Endometrial microvascular endothelial cells (primary cell): ENCODE results near the gene TNNC2. TPM values are rescaled to one million over a fixed set of nuclear protein-coding genes. Genes with fewer than 3 reads are reported as not detected.
"Not testable (repeated sequence)": the region's sequence is repeated elsewhere in the genome, so short reads cannot be mapped to it uniquely, and the experiment has no call there.

Source experiments
- in situ Hi-C: cut with HindIII; loops from 2 replicates; pipeline ENCODE4 v1.10.0; 2017; ENCODE audit warnings: low sequenced_read_pairs, low pct_unique_long_range_greater_than_20kb; ENCODE audit errors: inconsistent ontology term
- total RNA-seq: library from RNA; depleted of rRNA; stranded (reverse); fragments of >200 nt; gene quantifications from one replicate; pipeline ENCODE4 v1.2.3, GENCODE V29; 2015; ENCODE audit errors: inconsistent ontology term

TNNC2 gene
- not detected for total RNA-seq

DNA sequence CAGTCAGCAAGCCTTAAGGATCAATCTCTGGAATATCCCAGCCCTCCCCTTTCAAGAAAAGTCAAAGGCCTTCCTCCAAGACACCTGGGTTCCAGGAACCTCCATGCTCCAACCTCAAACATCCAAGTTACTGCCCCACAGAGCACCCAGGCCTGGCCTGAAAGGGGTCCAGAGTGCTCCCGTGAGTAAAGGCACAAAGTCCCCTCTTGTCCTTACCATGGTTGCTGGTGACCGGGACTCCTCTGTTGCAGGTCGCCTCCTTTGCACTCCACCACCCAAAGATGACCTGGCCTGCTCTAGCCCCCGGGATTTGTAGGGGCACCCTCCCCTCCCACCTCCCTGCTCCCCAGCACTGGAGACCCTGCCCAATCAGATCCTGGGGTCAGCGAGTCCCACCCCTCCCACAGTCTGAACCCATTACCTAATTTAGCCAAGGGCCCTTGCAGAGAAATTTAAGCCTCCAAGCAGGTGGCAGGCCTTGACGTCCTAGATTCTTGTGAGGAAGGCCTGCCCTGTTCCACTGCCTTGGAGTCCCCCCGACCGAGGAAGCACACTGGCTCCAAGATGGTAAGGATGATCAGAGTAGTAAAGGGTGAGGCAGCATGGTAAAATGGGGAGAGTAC, at the start of gene TNNC2:
Gene TNNC2 (minus strand): TSS at position 283 of the 623 bp plus-strand sequence. CDS start 64 bp downstream, at position 219.
- in situ Hi-C loops, result no loop called here

- in situ Hi-C loops, result no loop called here
Measured at GRCh38 chr20:45874576-45874975, 47.5 kb upstream of the TNNC2 start.

- in situ Hi-C loops, result not testable (repeated sequence)
Measured at GRCh38 chr20:45874104-45874481, 47.0 kb upstream of the TNNC2 start.

DNA sequence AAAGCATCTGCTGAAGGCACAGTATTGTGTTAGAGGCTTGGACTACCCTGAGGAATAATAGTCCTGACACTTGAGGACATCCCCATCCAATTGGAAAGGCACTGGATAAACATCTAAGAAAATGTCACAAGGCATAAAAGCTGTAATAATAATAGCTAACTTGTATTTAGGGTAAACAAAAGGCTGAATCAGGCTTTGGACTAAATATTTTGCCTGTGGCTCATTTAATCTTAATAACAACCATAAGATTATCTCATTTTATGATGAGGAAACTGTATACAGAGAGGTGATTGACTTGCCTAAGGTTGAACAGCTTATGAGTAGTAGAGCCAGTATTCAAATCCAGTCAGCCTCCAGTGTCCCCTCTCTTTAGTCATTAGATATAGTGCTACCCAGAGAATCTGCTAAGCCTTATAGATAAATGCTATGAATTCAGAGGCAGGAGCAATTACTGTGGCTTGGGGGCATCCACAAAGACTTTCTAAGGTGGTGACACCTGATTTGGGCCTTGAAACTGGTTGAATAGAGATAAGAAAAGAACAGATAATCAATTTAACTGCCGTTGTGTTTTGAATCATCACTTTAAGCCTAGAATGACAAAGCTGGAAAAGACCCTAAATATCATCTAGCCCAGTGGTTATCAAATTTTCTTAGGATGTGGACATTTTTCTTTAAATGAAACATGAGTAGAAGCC, 46.4 kb upstream of the TNNC2 start:
- in situ Hi-C loops, result no loop called here

- in situ Hi-C loops, result no loop called here
Measured at GRCh38 chr20:45872626-45873025, 45.5 kb upstream of the TNNC2 start.

DNA sequence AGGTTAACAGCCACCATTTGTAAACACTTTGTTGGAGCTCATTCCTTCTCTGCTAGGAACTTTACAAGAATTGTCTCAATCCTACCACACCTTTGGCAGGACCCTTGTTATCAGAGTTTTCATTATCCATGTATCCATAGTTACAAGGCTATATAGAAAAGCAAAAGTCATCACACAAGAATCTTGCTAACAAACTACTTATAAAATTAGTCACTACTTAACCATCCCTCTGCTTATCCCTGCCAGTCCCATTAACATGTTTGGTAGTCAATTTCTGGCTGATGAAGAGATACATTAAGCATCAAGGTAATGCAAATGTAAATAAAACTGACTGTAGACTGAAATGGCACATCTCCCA, 40.7 kb upstream of the TNNC2 start:
- in situ Hi-C loops, result no loop called here

DNA sequence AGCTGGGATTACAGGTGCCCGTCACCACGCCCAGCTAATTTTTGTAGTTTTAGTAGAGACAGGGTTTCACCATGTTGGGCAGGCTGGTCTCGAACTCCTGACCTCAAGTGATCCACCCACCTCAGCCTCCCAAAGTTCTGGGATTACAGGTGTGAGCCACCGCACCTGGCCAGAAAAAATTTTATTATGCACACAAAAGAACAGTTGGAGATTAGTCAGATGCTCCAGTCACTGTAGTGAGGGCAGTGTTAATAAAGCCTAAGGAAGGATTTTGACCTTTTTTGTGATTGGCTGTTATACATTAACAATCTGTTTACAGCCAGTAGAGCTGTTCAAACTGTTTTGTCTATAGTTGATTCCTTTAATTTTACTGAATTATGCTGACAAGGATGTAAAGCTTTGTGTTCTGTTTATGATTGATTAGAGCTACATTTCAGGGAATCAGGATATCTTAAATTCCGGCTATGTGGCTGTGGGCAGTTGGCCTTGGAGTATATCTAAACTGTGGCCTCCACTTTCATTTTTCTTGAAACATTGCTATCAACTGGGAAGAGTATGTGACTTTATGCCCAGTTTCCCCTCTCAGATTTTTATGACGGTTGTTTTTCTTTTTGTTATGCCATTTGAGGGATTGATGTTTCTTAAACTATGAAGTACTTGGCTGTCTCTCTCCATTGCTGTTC, 40.2 kb upstream of the TNNC2 start:
- in situ Hi-C loops, result no loop called here

GRCh38 chr20:45866454-45866853, 39.3 kb upstream of the TNNC2 start:
- in situ Hi-C loops, result no loop called here

DNA sequence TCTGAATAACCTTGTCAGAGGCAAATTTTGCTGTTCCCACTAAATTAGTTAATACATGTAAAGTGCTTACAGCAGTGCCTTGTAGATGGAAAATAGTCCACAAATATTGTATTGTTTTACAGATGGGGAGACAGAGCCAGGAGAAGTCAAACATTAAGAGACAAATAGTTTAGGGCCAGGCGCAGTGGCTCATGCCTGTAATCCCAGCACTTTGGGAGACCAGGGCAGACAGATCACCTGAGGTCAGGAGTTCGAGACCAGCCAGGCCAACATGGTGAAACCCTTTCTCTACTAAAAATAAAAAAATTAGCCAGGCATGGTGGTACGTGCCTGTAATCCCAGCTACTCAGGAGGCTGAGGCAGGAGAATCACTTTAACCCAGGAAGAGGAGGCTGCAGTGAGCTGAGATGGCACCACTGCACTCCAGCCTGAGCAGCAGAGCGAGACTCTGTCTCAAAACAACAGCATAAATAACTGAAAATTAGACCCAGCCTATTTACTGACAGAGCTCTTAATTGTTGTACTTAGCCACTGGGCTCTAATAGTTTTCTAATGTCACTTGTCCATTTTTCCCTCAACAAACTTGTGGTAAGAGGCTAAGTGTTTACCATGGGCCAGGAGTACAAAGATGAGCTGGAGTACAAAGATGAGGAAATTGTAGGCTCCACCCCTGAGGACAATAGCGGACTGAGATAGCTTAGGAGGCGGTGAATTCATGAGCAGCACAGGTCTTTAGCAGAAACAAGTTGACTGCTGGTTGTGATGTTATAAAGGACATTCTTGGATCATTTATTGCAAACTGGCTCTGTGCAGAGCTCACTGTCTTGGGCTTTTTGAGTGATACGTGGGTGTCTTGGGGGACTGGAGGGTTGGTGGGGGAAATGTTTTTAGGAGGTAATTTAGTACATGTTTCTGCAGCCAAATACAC, 36.7 kb upstream of the TNNC2 start:
- in situ Hi-C loops, result no loop called here

DNA sequence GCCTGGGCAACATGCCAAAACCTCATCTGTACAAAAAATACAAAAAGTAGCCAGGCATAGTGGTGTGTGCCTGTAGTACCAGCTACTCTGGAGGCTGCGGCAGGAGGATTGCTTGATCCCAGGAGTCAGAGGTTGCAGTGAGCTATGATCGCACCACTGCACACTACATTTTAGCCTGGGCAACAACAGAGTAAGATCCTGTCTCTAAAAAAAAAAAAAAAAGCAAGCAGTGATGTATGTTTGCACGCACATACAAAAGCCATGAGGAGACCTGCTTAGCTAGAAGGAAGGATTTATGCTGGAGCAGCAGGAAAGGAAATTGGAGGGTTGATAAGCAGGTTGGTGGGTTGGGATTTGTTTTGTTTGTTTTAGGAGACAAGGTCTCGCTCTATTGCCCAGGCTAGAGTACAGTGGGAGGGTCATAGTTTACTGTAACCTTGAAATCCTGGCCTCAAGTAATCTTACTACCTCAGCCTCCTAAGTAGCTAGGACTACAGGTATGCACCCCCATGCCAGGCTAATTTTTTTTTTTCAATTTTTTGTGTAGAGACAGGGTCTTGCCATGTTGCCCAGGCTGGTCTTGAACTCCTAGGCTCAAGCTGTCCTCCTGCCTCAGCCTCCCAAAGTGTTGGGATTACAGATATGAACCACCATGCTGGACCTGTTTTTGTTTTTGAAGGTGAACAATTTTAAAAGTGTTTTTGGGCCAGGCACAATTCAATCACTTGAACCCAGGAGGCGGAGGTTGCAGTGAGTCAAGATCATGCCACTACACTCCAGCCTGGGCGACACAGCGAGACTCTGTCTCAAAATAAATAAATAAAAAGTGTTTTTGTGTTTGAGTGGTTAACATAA, 34.3 kb upstream of the TNNC2 start:
- in situ Hi-C loops, result no loop called here

GRCh38 chr20:45860560-45861220, 33.6 kb upstream of the TNNC2 start:
- in situ Hi-C loops, result no loop called here

- in situ Hi-C loops, result no loop called here
Measured at GRCh38 chr20:45859916-45860315, 32.8 kb upstream of the TNNC2 start.

DNA sequence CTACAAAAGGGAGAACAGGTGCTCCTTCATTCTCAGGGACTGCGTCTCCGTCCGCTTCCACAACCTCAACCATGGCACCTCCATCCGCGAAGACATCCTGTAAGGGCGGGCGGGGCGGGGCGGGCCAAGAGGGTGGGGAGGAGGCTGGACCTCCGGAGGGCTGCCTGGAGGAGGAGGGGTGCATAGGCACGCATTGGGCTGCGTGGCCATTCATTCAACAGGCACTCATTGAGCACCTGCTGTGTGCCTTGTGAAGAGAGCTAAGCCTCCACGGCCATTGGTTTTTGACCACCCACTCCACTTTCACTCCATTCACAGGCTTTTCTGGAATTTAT, 30.7 kb upstream of the TNNC2 start:
- in situ Hi-C loops, result no loop called here

- in situ Hi-C loops, result no loop called here
Measured at GRCh38 chr20:45857114-45857881, 30.2 kb upstream of the TNNC2 start, which contains the start of the genes ACOT8 and ZSWIM3. TSS of gene ACOT8 (minus strand) at chr20:45857392. CDS start at chr20:45857315, 77 bp downstream. TSS of gene ZSWIM3 (plus strand) at chr20:45857614. CDS start at chr20:45857826, 212 bp downstream.

- in situ Hi-C loops, result no loop called here
Measured at GRCh38 chr20:45853484-45853883, 26.4 kb upstream of the TNNC2 start.

DNA sequence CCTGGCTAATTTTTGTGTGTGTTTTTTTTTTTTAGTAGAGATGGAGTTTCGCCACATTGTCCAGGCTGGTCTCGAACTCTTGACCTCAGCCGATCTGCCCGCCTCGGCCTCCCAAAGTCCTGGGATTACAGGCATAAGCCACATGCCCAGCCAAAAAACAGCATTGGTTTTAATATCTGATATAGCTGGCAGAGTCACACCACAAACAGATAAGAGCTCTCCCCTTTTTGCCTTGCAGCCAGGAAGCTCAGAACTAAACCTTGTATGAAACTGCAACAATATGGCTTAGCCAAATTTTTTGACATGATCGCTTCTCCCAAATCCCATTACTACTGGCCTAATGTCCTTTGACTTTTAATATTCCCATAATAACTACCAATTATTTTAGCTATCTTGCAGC, 25.2 kb upstream of the TNNC2 start:
- in situ Hi-C loops, result no loop called here

GRCh38 chr20:45851501-45851900, 24.4 kb upstream of the TNNC2 start:
- in situ Hi-C loops, result no loop called here
